Hematopoietic multipotent progenitor cell treated with erythropoietin and hydrocortisone succinate and interleukin-3 and kit ligand, for 6 days (in vitro differentiated cells): ENCODE measurements around the gene TTC17.
"Not testable (repeated sequence)": the region's sequence is repeated elsewhere in the genome, so short reads cannot be mapped to it uniquely, and the experiment has no call there.

Source experiments
- DNase-seq: peaks from one replicate; pipeline ENCODE4 v3.0.0-alpha.2; 2015

The TTC17 gene

GRCh38 chr11:43459246-43459645 is 100.5 kb downstream of the TTC17 start:
- DNase-seq, result no peak

DNA sequence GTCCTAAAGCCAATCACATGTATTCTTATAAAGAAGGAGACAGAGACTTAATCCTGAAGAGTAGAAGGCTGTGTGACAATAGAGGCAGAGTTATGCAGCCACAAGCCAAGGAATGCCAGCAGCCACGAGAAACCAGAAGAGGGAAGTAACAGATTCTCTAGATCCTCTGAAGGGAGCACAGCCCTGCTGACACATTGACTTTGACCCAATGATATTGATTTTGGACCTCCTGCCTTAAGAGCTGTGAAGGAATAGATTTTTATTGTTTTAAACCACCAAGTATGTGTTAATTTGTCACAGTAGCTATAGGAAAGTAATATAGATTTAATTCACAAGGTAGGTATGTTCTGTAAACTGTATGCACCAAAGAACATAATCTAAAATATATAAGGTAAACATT is 103.6 kb downstream of the TTC17 start:
- no peak for DNase-seq

DNA sequence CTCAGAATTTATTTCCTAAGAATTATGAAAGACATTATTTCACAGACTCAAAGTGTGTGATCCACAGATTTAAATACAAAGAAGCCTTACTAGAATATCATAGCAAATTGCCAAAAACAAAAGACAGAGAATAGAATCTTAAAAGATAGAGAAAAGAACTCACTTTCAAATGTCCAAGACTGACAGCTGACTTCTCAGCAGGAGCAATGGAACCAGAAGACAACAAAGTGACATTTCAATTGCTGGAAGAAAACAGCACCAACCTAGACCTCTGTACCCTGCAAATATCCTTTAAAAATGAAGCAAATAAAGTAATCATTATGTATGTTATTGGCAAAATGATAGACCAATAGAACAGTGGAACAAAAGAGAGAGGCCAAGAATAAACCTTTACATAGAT is 109.2 kb downstream of the TTC17 start:
- DNase-seq, result no peak

DNA sequence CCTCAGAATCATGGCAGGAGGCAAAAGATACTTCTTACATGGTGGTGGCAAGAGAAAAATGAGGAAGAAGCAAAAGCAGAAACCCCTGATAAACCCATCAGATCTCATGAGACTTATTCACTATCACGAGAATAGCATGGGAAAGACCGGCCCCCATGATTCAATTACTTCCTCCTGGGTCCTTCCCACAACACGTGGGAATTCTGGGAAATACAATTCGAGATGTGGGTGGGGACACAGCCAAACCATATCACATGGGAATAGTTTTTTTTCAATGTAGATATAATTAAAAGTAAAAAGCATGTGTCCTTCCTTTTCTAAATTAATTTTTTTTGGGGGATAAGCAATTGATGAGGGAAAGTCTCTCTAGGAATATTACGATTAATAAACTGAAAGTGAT is 118.8 kb downstream of the TTC17 start:
- not testable (repeated sequence) for DNase-seq

DNA sequence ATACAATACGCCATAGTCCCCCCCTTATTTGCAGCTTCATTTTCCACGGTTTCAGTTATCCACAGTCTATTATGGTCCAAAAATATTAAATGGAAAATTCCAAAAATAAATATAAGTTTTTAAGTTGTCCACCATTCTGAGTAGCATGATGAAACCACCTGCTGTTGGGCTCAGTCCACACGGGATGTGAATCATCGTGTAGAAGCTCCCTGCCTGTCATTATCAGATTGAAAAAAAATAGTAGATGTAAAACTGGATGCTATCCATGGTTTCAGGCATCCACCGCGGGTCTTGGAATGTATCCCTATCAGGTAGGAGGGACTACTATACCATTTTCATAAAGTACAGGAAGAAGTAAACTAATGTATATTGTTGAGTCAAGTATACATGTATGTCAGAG is 127.4 kb downstream of the TTC17 start:
- no peak for DNase-seq

DNA sequence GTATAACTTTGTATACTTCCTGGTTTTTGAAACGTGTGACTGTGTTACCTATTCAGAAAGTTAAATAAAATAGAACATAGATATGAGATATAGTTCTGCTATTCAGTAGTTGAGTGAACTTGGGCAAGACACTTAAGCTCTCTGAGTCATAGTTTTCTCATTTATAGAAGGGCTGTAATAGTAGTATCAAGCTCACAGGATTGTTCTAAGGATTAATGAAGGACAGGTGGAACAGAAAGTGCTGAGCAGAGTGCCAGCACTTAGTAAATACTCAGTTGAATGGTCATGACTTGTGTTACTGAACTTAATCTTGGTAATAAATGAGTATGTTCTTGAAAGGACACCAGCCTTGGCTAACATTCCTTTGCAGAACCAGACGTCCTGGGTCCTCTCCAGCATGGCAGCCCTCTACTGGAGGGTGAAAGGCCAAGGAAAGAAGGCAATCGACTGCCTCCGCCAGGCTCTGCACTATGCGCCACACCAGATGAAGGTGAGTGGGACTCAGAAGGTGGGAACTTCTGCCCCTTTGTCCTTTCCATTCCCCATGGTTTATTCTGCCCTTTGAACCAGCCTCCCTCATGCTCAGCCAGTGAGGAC is 131.2 kb downstream of the TTC17 start:
- no peak for DNase-seq

- no peak for DNase-seq
Observed at GRCh38 chr11:43492701-43493100, 134.0 kb downstream of the TTC17 start.

GRCh38 chr11:43493431-43493830 is 134.7 kb downstream of the TTC17 start:
- DNase-seq, result no peak

DNA sequence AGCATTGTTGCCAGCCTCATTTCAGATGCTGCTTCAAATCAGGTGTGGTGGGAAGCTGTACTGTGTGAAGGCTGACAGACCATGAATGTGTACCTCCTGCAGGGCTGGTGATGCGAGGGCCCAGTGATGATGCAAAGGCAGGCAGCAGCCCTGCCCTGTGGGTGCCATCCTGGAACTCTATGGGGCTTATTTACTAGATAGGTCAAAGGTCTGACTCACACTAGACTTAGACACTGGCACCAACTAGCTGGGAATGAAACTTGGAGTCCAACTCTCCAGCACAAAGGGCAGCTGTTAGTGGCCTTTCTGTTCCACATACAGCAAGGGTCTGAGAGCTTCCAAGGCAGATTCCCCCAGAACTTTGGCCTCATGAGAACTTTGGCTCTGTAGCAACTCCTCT is 138.4 kb downstream of the TTC17 start:
- DNase-seq, result no peak

DNA sequence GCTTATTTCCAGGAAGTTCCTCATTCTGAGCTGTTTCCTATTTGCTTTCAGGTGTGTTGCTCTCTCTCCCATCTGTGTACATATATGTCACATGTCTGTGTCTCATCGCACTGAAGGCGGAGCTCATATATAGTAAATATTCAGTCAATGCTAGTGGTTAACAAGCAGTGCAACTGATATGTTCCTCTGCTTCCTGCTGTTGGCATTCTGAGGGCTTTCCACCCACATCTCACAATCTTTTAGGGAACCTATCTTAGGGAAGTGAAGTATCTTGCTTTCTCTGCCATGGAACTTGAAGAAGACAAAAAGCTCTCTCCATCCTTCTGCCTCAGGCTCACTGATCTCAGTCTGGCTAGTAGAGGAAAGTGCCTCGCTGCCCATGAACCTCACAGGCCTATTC is 139.8 kb downstream of the TTC17 start:
- DNase-seq, result no peak

GRCh38 chr11:43503417-43503816 is 144.7 kb downstream of the TTC17 start:
- peak; percentile 31 for DNase-seq

DNA sequence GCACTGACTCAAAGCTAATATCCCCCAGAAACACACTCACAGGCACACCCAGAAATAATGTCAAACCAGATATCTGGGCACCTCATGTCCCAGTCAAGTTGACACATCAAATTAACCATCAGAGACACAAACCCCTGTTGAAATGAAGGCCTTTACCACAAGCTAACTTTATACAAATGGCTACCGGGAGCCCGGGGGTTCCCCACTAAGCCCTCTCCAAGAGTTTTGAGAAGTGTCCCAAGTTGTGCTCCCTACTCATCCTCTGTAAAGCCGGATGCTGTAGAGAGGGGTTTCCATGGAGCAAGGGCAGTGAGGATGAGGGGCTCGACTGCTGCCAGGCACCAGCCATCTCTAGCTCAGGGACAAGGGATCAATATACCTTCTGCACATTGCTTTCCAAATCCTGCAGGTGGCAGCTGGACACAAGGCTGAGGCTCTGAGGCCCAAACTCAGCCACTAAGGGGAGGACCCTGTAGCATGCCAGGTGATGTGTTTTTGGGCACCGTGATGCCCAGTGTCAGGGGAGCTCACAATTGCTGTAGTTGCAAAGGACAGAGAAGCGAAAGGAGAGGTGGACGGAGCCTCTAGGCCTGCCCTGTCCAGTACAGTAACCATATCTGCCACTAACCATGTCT is 145.7 kb downstream of the TTC17 start:
- DNase-seq, result peak; percentile 23

DNA sequence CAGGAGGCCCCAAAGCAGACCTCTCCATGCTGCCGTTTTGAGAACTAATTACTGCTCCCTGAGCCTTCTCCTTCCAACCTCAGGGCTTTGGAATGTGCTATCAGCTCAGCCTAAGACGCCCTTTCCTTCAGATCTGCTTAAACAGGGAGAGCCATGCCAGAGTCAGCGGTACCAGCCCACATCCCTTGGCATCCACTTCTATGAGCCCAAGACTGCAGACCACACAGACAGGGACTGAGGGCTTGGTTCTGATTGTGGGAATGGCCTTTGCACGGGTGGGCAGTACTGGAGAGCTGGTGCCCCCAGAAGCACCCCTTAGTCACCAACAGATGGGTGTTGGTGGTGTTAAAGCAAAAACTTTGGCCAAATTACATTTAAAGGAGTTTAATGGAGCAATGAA is 146.5 kb downstream of the TTC17 start:
- no peak for DNase-seq

DNA sequence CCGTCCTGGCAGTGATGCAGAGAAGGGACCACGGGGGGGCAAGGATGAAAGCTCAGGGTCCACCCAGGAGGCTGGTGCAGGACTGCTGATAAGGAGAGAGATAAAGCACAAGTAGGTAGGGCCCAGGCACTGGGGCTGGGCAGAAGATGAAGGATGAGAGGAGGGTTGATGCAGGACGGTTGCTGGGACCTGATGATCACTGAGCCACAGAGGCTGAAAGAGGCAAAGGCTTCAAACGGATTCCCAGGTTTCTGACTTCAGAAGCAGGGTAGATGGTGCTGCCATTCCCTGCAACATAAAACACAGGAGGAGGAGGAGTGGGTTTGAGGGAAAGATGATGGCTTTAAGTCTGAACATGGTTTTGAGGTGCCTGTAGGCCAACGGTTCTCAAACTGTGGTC is 148.5 kb downstream of the TTC17 start:
- no peak for DNase-seq

DNA sequence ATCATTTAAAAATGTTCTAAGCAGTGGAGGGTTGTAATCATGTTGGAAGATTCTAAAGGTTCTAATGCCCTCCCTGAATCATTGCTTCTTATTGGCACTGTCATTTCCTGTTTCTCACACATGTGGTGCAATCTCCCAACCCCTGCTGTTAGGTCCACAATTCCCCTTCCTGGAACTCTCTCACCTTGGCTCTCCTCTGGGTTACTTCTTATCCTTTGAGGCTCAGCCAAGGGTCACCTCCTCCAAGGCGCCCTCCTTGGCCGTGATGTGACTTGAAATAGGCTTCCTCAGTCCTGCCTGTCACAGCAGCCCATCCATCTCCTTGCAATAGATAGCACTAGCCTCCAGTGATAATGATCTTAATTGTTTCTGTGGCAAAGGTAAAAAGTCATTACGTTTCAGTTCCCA is 149.8 kb downstream of the TTC17 start:
- DNase-seq, result peak; percentile 37

- DNase-seq, result no peak
Observed at GRCh38 chr11:43511959-43512358, 153.2 kb downstream of the TTC17 start.

GRCh38 chr11:43515090-43515489 is 156.4 kb downstream of the TTC17 start:
- peak; percentile 21 for DNase-seq

DNA sequence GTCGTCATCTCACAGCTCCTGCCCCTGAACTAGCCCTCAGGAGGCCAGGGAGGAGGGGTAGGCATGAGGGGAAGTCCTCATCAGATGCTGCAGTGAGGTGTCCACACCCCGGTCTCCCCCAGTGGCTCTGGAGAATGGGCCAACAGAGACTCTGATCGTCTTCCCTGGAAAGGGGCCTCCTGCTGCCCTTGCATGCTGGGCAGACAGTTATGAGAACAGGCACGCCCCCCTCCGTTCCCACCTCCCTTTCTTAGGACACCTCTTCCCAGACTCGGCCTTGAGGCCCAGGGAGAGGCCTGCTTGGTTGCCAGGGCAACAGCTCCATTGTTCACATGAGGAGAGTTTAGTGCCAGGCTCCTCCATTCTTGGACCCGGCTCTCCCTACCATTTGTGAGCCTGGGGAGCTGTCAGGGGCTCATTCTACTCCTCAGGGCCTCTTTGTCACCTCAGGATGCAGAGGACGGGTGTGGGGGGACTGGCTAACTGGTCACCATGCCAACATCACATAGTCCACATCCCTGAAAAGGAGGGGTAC is 157.7 kb downstream of the TTC17 start:
- no peak for DNase-seq

- DNase-seq, result no peak
Observed at GRCh38 chr11:43517518-43517917, 158.8 kb downstream of the TTC17 start.

DNA sequence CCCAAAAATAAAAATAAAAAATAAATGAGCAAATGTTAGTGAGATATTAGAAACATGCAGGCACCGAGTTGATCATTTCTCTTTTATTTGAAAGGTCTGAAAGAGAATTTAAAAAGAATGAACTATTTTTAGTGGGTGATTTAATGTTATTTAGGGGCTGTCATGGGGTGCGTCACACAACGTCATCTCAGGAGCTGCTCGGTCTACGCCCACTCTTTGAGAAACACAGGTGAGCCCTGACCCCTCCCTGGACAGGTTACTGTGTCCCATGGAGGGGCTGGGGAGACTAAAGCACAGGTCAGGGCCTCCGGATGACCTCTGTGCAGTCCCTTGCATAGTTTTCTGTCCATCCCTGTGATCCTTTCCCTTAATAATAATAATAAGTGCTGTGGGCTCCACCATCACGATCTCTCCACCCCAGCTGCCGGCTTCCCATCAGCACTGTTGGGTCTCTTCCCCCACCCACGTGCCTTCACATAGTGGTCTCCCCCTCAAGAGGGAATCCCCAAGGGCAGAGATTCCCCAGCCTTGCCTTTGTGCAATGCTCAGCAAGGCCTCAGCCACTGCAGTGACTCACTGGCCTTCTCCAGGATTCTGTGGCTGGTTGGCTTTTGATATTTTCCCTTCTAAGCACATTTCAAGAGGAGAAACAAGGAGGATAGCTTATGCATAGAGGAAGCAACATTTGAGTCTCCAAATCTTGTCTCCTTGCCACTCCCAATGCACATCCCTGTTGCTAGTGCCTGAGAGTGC is 159.9 kb downstream of the TTC17 start:
- no peak for DNase-seq

DNA sequence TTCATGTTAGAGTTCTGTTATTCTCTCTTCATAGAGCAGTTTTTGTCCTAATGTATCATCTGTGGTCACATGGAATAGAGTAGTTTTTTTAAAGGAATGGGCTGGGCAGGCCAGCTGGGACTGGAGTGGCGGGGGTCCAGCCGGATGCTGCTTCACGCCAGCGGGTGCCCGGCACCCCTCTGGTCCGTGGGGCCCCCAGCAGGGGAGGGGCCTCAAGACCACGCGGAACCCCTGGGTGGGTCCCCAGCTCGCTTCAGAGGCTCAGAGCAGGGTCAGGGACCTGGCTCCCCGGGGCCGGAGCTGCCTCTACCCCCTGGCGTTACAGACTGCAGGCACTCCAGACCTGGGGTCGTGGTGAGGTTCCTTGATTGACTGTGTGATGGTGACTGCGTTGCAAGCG is 162.8 kb downstream of the TTC17 start:
- DNase-seq, result no peak

- no peak for DNase-seq
Observed at GRCh38 chr11:43523632-43524031, 164.9 kb downstream of the TTC17 start.

- DNase-seq, result no peak
Observed at GRCh38 chr11:43532041-43532440, 173.3 kb downstream of the TTC17 start.
